ENCODE measurements around the gene OR7G1. TPM values are rescaled to one million over a fixed set of nuclear protein-coding genes. Genes with fewer than 3 reads are reported as not detected.

The OR7G1 gene
- total RNA-seq, 1 experiment from 2014 or later = not detected

- H3K27ac Mint-ChIP-seq (ENCODE audit: unreplicated experiment) = no peak overlapping the region
- DNase-seq = no peak
- Histone ChIP-seq H3K4me1 (no peaks in the 10 kb centered on the region), H3K36me3 (ENCODE audit: control insufficient read depth, insufficient read depth, low read length) (no peaks in the 10 kb centered on the region), H3K4me3 (ENCODE audit: low read depth, low read length) (no peak overlapping the region), H3K27me3 (replicated peaks; ENCODE audit: control insufficient read depth, insufficient read depth, low read length) (no peaks in the 10 kb centered on the region), H3K9me3 (no peaks in the 10 kb centered on the region)
- no TSS peak for BruUV-seq (replicated peaks)
- no peaks in the 10 kb centered on the region for H3K9me3 Mint-ChIP-seq (ENCODE audit: unreplicated experiment)
- H3K27me3 Mint-ChIP-seq (ENCODE audit: insufficient read depth, unreplicated experiment) = peaks cover 3% of the 10 kb centered on the region
- TF ChIP-seq CTCF (IDR thresholded peaks at IDR 0.05; ENCODE audit: insufficient read depth in 1 of 2, low read depth in 1 of 2, low read length in 1 of 2, severe bottlenecking in 1 of 2, unreplicated experiment in 1 of 2) = no peak
- CTCF ChIA-PET = no interaction called here
- H3K36me3 Mint-ChIP-seq (ENCODE audit: insufficient read depth, unreplicated experiment) = no peaks in the 10 kb centered on the region
- H3K4me3 Mint-ChIP-seq (ENCODE audit: unreplicated experiment) = no peak overlapping the region
- intact Hi-C loops (cut with micrococcal nuclease; ENCODE audit: unreplicated experiment) = no loop called here
- H3K4me1 Mint-ChIP-seq (ENCODE audit: low read depth, unreplicated experiment) = no peaks in the 10 kb centered on the region
- POLR2A ChIA-PET = no interaction called here
Observed at GRCh38 chr19:9130965-9131364, 15.4 kb upstream of the OR7G1 start.

GRCh38 chr19:9128171-9128570 is 12.6 kb upstream of the OR7G1 start:
- Mint-ChIP-seq H3K36me3 (ENCODE audit: insufficient read depth, unreplicated experiment) (no peaks in the 10 kb centered on the region), H3K27me3 (ENCODE audit: insufficient read depth, unreplicated experiment) (peaks cover 3% of the 10 kb centered on the region), H3K27ac (ENCODE audit: unreplicated experiment) (no peak overlapping the region), H3K4me1 (ENCODE audit: low read depth, unreplicated experiment) (no peaks in the 10 kb centered on the region), H3K4me3 (ENCODE audit: unreplicated experiment) (no peak overlapping the region), H3K9me3 (ENCODE audit: unreplicated experiment) (no peaks in the 10 kb centered on the region)
- no peak for TF ChIP-seq CTCF (IDR thresholded peaks at IDR 0.05; ENCODE audit: insufficient read depth in 1 of 2, low read depth in 1 of 2, low read length in 1 of 2, severe bottlenecking in 1 of 2, unreplicated experiment in 1 of 2)
- no peak for DNase-seq
- CTCF ChIA-PET = no interaction called here
- Histone ChIP-seq H3K9me3 (no peaks in the 10 kb centered on the region), H3K36me3 (ENCODE audit: control insufficient read depth, insufficient read depth, low read length) (no peaks in the 10 kb centered on the region), H3K27me3 (replicated peaks; ENCODE audit: control insufficient read depth, insufficient read depth, low read length) (no peaks in the 10 kb centered on the region), H3K4me3 (ENCODE audit: low read depth, low read length) (no peak overlapping the region), H3K4me1 (no peaks in the 10 kb centered on the region)
- no TSS peak for BruUV-seq (replicated peaks)
- intact Hi-C loops (cut with micrococcal nuclease; ENCODE audit: unreplicated experiment) = no loop called here
- POLR2A ChIA-PET = no interaction called here

GRCh38 chr19:9126900-9127405 is 11.4 kb upstream of the OR7G1 start, which contains the start of gene OR7G3:
OR7G3 (minus strand) TSS chr19:9126950; CDS start chr19:9126950, 0 bp downstream.
- no TSS peak for BruUV-seq (replicated peaks)
- Histone ChIP-seq H3K27me3 (replicated peaks; ENCODE audit: control insufficient read depth, insufficient read depth, low read length) (no peaks in the 10 kb centered on the region), H3K4me3 (ENCODE audit: low read depth, low read length) (no peak within 1 kb of the TSS), H3K36me3 (ENCODE audit: control insufficient read depth, insufficient read depth, low read length) (no peaks in the 10 kb centered on the region), H3K4me1 (no peaks in the 10 kb centered on the region), H3K9me3 (no peaks in the 10 kb centered on the region)
- intact Hi-C loops (cut with micrococcal nuclease; ENCODE audit: unreplicated experiment) = no loop called here
- Mint-ChIP-seq H3K4me1 (ENCODE audit: low read depth, unreplicated experiment) (no peaks in the 10 kb centered on the region), H3K36me3 (ENCODE audit: insufficient read depth, unreplicated experiment) (no peaks in the 10 kb centered on the region), H3K9me3 (ENCODE audit: unreplicated experiment) (no peaks in the 10 kb centered on the region), H3K4me3 (ENCODE audit: unreplicated experiment) (no peak within 1 kb of the TSS), H3K27ac (ENCODE audit: unreplicated experiment) (no peak within 1 kb of the TSS), H3K27me3 (ENCODE audit: insufficient read depth, unreplicated experiment) (peaks cover 3% of the 10 kb centered on the region)
- no peak for DNase-seq
- TF ChIP-seq CTCF (IDR thresholded peaks at IDR 0.05; ENCODE audit: insufficient read depth in 1 of 2, low read depth in 1 of 2, low read length in 1 of 2, severe bottlenecking in 1 of 2, unreplicated experiment in 1 of 2) = no peak
- ChIA-PET CTCF (no interaction called here), POLR2A (no interaction called here)
